Astrocyte (in vitro differentiated cells and primary cell): ENCODE data around the gene KIF3B.

Source experiments
- CTCF ChIP-seq: IDR thresholded peaks from 2 replicates; pipeline ENCODE4 v1.5.1; 2011; ENCODE audit warnings: low read depth, mild to moderate bottlenecking, inconsistent platforms, low read length, moderate library complexity; ENCODE audit not compliant: insufficient read depth
- EZH2 ChIP-seq: IDR thresholded peaks from 2 replicates; pipeline ENCODE4 v1.6.1; 2012; ENCODE audit warnings: mild to moderate bottlenecking, low read length, inconsistent platforms; ENCODE audit not compliant: insufficient read depth

GRCh38 chr20:32357375-32357868 lies 80.0 kb downstream of the KIF3B start:
- TF ChIP-seq CTCF (no peak), EZH2 (no peak)
